GM12874 (cell line): Measurements from ENCODE around the gene MAN2A1.

ENCODE experiments used
- TF ChIP-seq, protein P1 (sequence below): IDR thresholded peaks from 2 replicates; pipeline ENCODE4 v1.5.1; 2011; ENCODE audit warnings: low read depth, mild to moderate bottlenecking, control low read depth, low read length, moderate library complexity; ENCODE audit not compliant: insufficient read depth

The MAN2A1 gene

DNA sequence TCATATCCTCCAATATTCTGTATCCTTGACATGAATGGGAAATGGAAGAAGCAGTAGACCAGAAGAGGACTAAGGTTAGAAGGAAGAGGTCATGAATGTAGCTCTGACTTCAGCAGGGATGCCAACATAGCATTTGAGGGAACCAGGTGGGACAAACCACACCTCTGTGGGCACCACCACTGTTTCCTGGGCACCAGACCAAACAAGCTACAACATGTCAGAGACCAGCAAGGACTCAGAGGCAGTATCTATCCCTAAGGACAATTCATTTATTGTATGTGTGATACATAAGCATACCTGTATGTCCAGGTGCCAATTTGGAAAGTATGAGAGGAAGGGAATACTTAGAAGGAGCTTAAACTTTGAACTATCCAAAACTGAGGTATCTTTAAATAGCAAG is 192.8 kb downstream of the MAN2A1 start:
- TF ChIP-seq, protein P1, sequence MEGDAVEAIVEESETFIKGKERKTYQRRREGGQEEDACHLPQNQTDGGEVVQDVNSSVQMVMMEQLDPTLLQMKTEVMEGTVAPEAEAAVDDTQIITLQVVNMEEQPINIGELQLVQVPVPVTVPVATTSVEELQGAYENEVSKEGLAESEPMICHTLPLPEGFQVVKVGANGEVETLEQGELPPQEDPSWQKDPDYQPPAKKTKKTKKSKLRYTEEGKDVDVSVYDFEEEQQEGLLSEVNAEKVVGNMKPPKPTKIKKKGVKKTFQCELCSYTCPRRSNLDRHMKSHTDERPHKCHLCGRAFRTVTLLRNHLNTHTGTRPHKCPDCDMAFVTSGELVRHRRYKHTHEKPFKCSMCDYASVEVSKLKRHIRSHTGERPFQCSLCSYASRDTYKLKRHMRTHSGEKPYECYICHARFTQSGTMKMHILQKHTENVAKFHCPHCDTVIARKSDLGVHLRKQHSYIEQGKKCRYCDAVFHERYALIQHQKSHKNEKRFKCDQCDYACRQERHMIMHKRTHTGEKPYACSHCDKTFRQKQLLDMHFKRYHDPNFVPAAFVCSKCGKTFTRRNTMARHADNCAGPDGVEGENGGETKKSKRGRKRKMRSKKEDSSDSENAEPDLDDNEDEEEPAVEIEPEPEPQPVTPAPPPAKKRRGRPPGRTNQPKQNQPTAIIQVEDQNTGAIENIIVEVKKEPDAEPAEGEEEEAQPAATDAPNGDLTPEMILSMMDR, result no peak

GRCh38 chr5:109884676-109885075 is 194.9 kb downstream of the MAN2A1 start:
- TF ChIP-seq, protein P1, result no peak

GRCh38 chr5:109885205-109885604 is 195.5 kb downstream of the MAN2A1 start:
- TF ChIP-seq, protein P1, result no peak

DNA sequence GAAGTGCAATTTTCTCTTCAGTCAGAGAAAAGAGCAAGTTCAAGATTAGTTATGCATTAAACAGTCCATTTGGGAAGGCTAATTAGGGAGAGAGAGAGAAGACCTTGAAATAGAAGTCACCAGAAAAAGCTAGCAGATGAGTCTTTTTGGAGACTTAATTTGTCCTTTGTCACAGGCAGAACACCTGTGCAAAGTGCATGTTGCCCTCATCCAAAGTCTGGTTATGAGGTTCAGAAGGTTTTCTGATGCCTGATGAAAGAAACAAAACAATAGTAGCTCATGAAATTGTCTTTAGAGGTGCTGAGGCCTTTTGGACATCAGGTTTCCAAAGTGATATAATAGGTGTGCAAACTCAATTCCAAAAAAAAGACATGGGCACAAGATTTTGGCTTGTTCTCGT is 199.3 kb downstream of the MAN2A1 start:
- TF ChIP-seq, protein P1, result no peak

DNA sequence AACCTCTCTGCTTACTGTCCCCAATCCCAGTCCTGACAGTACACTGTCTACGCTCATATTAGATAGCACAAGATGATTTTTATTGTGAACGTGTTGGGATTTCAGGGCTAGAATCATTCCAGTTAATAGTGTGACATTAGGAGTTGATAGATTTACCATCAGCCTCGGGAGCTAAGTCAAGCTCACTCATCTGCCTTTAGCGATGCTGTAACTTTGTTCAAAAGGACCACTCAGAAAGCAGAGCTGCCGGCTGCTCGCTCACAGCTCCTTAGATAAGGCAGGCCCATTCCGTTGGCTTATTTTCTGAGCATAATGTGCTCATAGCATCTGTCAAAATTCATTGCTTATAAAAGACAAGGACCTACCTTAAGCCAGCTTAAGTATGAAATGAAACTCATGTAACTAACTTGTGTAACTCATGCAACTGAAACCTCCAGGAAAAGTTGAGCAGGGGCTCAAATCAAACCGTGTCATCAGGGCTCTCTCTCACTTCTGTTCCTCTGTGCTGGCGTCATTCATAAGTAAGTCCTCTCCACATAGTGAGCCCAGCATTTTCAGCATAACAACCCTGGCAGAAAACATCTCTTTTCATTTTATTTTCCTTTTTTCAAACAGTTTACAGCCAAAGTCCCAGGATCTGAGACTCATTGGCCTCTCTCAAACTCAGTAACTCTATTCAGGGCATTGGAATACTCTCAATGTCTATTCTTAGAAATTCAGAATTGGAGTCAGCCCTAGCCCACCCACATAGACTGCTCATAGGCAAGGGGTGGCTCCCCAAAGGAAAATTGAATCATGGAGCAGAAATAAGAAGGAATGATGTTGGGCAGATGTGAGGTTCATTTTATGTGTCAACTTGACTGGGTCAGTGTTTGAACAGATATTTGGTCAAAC is 208.8 kb downstream of the MAN2A1 start:
- TF ChIP-seq, protein P1, result no peak

DNA sequence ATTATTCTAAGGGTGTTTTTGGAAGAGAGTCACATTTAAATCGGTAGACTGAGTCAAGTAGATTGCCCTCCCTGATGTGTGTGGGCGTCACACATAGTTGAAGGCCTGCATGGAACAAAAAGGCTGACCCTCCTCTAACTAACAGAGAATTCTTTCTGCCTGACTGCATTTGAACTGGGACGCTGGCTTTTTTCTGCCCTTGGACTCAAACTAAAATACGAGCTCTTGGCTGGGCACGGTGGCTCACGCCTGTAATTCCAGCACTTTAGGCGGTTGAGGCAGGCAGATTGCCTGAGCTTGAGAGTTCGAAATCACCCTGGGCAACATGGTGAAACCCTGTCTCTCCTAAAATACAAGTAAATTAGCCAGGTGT is 209.4 kb downstream of the MAN2A1 start:
- TF ChIP-seq, protein P1, result no peak

DNA sequence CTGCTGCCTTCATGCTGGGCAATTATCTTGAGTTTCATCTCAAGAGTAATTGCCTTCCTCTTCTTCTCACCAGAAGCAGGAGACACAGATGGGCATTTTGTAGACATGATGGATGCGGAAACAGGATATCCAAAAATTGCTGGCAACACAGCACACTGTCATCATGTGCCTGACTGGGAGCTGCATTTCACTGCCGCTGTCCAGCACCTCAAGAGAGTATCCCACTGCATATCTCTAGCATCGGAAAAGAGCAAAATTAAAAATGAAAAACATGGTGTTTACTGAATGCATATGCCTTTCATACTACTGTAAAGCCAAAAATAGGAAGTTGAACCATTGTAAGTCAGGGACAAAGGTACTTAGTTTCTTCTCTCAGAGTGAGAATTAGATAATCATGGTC is 210.7 kb downstream of the MAN2A1 start:
- TF ChIP-seq, protein P1, result no peak
